Mesenchymal stem cell (in vitro differentiated cells and primary cell): Measurements from ENCODE around the gene APOA1.
A peak's percentile ranks its signal among the peaks of the same experiment; 100 is the strongest.
"Not testable (repeated sequence)": the region's sequence is repeated elsewhere in the genome, so short reads cannot be mapped to it uniquely, and the experiment has no call there.

Experiments
- DNase-seq: peaks from one replicate; pipeline ENCODE4 v3.0.0-alpha.2; 2013
- H2AFZ ChIP-seq: one replicate; pipeline ENCODE4 v1.6.1; 2013; ENCODE audit warnings: low read depth, mild to moderate bottlenecking, control low read depth, inconsistent platforms, low read length, moderate library complexity
- H2AK5ac ChIP-seq: 2 replicates; pipeline ENCODE4 v1.6.1; 2013; ENCODE audit warnings: low read length, moderate library complexity, mild to moderate bottlenecking, inconsistent platforms; ENCODE audit not compliant: severe bottlenecking
- H2BK120ac ChIP-seq: one replicate; pipeline ENCODE4 v1.6.1; 2013; ENCODE audit warnings: low read depth, mild to moderate bottlenecking, inconsistent platforms, low read length, moderate library complexity
- H2BK12ac ChIP-seq, 2 experiments: one replicate each; pipeline ENCODE4 v1.6.1; 2013; ENCODE audit warnings: inconsistent platforms in 2 of 2, low read length in 2 of 2, mild to moderate bottlenecking in 2 of 2, moderate library complexity in 2 of 2, control low read depth in 1 of 2
- H2BK15ac ChIP-seq: one replicate; pipeline ENCODE4 v1.6.1; 2013; ENCODE audit warnings: mild to moderate bottlenecking, low read depth, inconsistent platforms; ENCODE audit not compliant: poor library complexity, severe bottlenecking
- H2BK5ac ChIP-seq: 2 replicates; pipeline ENCODE4 v1.6.1; 2013; ENCODE audit warnings: low read depth, mild to moderate bottlenecking, low read length, control low read depth, inconsistent platforms; ENCODE audit not compliant: poor library complexity, severe bottlenecking
- H3K14ac ChIP-seq, 2 experiments: one replicate each; pipeline ENCODE4 v1.6.1; 2013; ENCODE audit warnings: inconsistent platforms in 2 of 2, low read length in 2 of 2, control low read depth in 1 of 2, mild to moderate bottlenecking in 1 of 2, moderate library complexity in 1 of 2
- H3K18ac ChIP-seq, 2 experiments: one replicate each; pipeline ENCODE4 v1.6.1; 2013; ENCODE audit warnings: inconsistent platforms in 2 of 2, low read length in 2 of 2, control low read depth in 1 of 2, low read depth in 1 of 2, mild to moderate bottlenecking in 1 of 2
- H3K23ac ChIP-seq, 2 experiments: one replicate each; pipeline ENCODE4 v1.6.1; 2013; ENCODE audit warnings: inconsistent platforms in 2 of 2, low read length in 2 of 2, mild to moderate bottlenecking in 2 of 2, moderate library complexity in 2 of 2, control low read depth in 1 of 2
- H3K27ac ChIP-seq: 2 replicates; pipeline ENCODE4 v1.5.1; 2013; ENCODE audit warnings: mild to moderate bottlenecking, moderate library complexity, low read length, control low read depth, inconsistent platforms; ENCODE audit not compliant: poor library complexity, severe bottlenecking
- H3K27me3 ChIP-seq, 2 experiments: 2 replicates each; pipeline versions ENCODE4 v1.6.1 to v1.7.0; 2013; ENCODE audit warnings: low read length in 2 of 2, mild to moderate bottlenecking in 2 of 2, moderate library complexity in 2 of 2, control low read depth in 1 of 2, inconsistent platforms in 1 of 2; ENCODE audit not compliant: control insufficient read depth in 1 of 2, insufficient read depth in 1 of 2
- H3K36me3 ChIP-seq, 2 experiments: 2 replicates each; pipeline versions ENCODE4 v1.6.1 to v1.7.0; 2013; ENCODE audit warnings: low read length in 2 of 2, control low read depth in 1 of 2, inconsistent platforms in 1 of 2, low read depth in 1 of 2, mild to moderate bottlenecking in 1 of 2; ENCODE audit not compliant: insufficient read depth in 2 of 2, control insufficient read depth in 1 of 2
- H3K4ac ChIP-seq, 2 experiments: one replicate each; pipeline ENCODE4 v1.6.1; 2013; ENCODE audit warnings: inconsistent platforms in 2 of 2, low read length in 2 of 2, mild to moderate bottlenecking in 2 of 2, moderate library complexity in 2 of 2, control low read depth in 1 of 2, low read depth in 1 of 2
- H3K4me1 ChIP-seq: 2 replicates; pipeline ENCODE4 v1.6.1; 2013; ENCODE audit warnings: low read depth, low read length, control low read depth; ENCODE audit not compliant: control insufficient read depth, insufficient read depth
- H3K4me2 ChIP-seq: 2 replicates; pipeline ENCODE4 v1.6.1; 2013; ENCODE audit warnings: low read length, mild to moderate bottlenecking, inconsistent platforms; ENCODE audit not compliant: poor library complexity, severe bottlenecking
- H3K4me3 ChIP-seq, 2 experiments: 2 replicates each; pipeline versions ENCODE4 v1.5.1 to v1.7.0; 2013; ENCODE audit warnings: low read length in 2 of 2, mild to moderate bottlenecking in 2 of 2, control low read depth in 1 of 2, low read depth in 1 of 2; ENCODE audit not compliant: insufficient read depth in 1 of 2
- H3K79me1 ChIP-seq: replicated peaks from 2 replicates; pipeline ENCODE4 v1.6.1; 2013; ENCODE audit warnings: mild to moderate bottlenecking, control low read depth, low read length, inconsistent platforms; ENCODE audit not compliant: poor library complexity, severe bottlenecking
- H3K9ac ChIP-seq: 2 replicates; pipeline ENCODE4 v1.7.0; 2013; ENCODE audit warnings: mild to moderate bottlenecking, low read length, moderate library complexity
- H3K9me3 ChIP-seq: 2 replicates; pipeline ENCODE4 v1.7.0; 2013; ENCODE audit warnings: mild to moderate bottlenecking, low read length; ENCODE audit not compliant: control insufficient read depth
- H4K8ac ChIP-seq: one replicate; pipeline ENCODE4 v1.6.1; 2013; ENCODE audit warnings: inconsistent platforms, mild to moderate bottlenecking, low read length, moderate library complexity
- H4K91ac ChIP-seq: one replicate; pipeline ENCODE4 v1.6.1; 2013; ENCODE audit warnings: mild to moderate bottlenecking, low read length, inconsistent platforms
- WGBS: methylation state at CpG from one replicate; pipeline ENCODE4 v1.1.7; 2013; ENCODE audit warnings: mixed read lengths; 5-methylcytosine and 5-hydroxymethylcytosine counted together

APOA1 gene

GRCh38 chr11:116835791-116836631, 1.4 kb downstream of the APOA1 start:
- H2AFZ ChIP-seq, result peak overlapping the region; percentile 70
- peak overlapping the region; percentile 60 for H3K9ac ChIP-seq
- H3K9me3 ChIP-seq, result no peaks in the 10 kb centered on the region
- H3K27me3 ChIP-seq, result peaks cover 0 to 9% of the 10 kb centered on the region in 2 experiments
- peaks cover 9% of the 10 kb centered on the region for H3K4me1 ChIP-seq
- no peak overlapping the region for H2BK12ac ChIP-seq
- H3K18ac ChIP-seq, result peak overlapping the region; percentile 49 to 51
- H3K4ac ChIP-seq, result no peak overlapping the region
- peak overlapping the region; percentile 39 to 53 for H3K4me3 ChIP-seq
- H3K23ac ChIP-seq, result no peak overlapping the region
- H2BK15ac ChIP-seq, result no peak overlapping the region
- H3K36me3 ChIP-seq, result no peaks in the 10 kb centered on the region
- no peak overlapping the region for H2BK5ac ChIP-seq
- DNase-seq, result peak; percentile 92
- no peak overlapping the region for H3K14ac ChIP-seq
- no peak overlapping the region for H4K91ac ChIP-seq
- peak overlapping the region; percentile 27 for H2BK120ac ChIP-seq
- H3K4me2 ChIP-seq, result peak overlapping the region; percentile 85
- H2AK5ac ChIP-seq, result no peak overlapping the region
- H4K8ac ChIP-seq, result peak overlapping the region; percentile 83
- no peaks in the 10 kb centered on the region for H3K79me1 ChIP-seq
- 12% methylated on average over 56 of the region's 57 CpGs for WGBS
- H3K27ac ChIP-seq, result no peak overlapping the region

GRCh38 chr11:116835042-116835772, 2.2 kb downstream of the APOA1 start:
- Histone ChIP-seq H3K18ac (peak overlapping the region in 1 of 2 experiments; percentile 49), H3K4me1 (peaks cover 9% of the 10 kb centered on the region), H3K4me2 (peak overlapping the region; percentile 85), H3K36me3 (no peaks in the 10 kb centered on the region), H3K27me3 (peaks cover 0 to 9% of the 10 kb centered on the region in 2 experiments), H4K91ac (peak overlapping the region; percentile 52), H3K14ac (no peak overlapping the region), H3K4me3 (peak overlapping the region in 1 of 2 experiments; percentile 53), H2BK15ac (no peak overlapping the region), H3K4ac (peak overlapping the region in 1 of 2 experiments; percentile 13), H3K27ac (no peak overlapping the region), H3K79me1 (no peaks in the 10 kb centered on the region), H3K9ac (peak overlapping the region; percentile 60), H2AK5ac (no peak overlapping the region), H2BK12ac (peak overlapping the region in 1 of 2 experiments; percentile 18), H3K9me3 (no peaks in the 10 kb centered on the region), H4K8ac (peak overlapping the region; percentile 83), H2BK120ac (peak overlapping the region; percentile 27), H2AFZ (peak overlapping the region; percentile 70), H2BK5ac (no peak overlapping the region), H3K23ac (no peak overlapping the region)
- no peak for DNase-seq
- WGBS, result 64% methylated on average over 28 of the region's 28 CpGs

GRCh38 chr11:116834535-116835041, 2.8 kb downstream of the APOA1 start:
- not testable (repeated sequence) for H2AK5ac ChIP-seq, DNase-seq, H3K4me3 ChIP-seq, H4K91ac ChIP-seq, H2BK15ac ChIP-seq, H3K4me2 ChIP-seq, H3K4ac ChIP-seq, H2BK12ac ChIP-seq, H2BK5ac ChIP-seq, H3K79me1 ChIP-seq, H3K36me3 ChIP-seq, H3K27me3 ChIP-seq, H4K8ac ChIP-seq, H3K23ac ChIP-seq, H3K14ac ChIP-seq, H3K9me3 ChIP-seq, H3K9ac ChIP-seq, H3K27ac ChIP-seq, H3K18ac ChIP-seq, H2BK120ac ChIP-seq, H2AFZ ChIP-seq
- H3K4me1 ChIP-seq, result peaks cover 11% of the 10 kb centered on the region
- WGBS, result 82% methylated on average over 13 of the region's 13 CpGs
